ENCODE measurements around the gene EZH1.

The EZH1 gene

DNA sequence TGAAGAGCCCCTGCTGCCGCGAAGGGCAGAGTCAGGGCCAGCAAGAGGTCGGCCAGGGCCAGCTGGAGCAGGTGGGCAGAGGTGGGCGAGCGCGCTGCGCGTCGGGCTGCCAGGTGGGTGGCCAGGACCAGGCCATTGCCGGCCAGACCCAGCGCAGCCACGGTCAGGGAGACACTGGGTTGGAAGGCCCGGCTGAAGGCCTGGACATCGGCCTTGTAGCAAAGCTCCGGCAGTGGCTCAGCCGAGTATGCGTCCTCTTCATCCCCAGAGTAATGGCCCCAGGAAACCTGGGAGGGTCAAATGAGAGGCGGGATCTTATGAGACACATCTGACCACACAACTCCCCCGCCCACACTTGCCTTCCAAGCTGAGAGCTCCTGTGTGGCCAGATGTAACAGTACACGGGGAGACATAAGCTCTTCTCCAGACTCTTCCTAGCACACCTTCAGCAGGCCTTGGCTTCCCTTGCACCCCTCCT lies 64.5 kb downstream of the EZH1 start:
- no peak for DNase-seq

DNA sequence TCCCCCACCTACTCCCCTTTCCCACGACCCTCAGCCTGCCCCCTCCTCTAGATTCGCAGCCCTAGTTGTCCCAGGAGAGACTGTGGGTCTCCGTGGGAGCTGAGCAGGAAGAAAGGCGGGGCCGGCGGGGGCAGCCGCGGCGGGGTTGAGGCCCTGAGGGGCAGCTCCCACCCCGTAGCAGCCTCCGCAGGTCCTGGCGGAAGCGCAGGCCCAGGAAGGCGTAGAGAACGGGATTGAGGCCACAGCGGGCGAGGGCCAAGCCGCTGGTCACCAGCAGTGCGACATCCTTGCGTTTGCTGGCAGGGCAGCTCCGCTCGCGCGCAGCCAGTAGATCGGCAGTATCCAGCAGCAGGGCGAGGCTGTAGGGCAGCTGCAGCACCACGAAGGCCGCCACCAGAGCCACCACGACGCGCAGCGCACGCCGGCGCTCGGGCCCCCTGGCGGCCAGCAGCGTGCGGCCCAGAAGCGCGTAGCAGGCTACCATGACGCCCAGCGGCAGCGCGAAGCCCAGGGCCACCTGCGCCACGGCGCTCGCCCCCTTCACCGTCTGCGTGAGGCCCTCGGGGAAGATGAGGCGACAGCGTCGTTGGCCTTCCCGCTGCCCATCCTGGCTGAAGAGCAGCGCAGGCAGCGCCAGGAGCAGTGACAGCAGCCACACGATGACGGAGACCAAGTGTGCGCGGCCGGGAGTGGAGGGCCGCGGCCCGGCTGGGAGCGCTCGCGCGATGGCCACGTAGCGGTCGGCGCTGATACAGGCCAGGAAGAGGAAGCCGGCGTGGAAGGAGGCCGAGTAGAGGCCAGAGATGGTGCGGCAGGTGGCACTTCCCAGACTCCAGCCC lies 65.1 kb downstream of the EZH1 start:
- peak; percentile 84 for DNase-seq

DNA sequence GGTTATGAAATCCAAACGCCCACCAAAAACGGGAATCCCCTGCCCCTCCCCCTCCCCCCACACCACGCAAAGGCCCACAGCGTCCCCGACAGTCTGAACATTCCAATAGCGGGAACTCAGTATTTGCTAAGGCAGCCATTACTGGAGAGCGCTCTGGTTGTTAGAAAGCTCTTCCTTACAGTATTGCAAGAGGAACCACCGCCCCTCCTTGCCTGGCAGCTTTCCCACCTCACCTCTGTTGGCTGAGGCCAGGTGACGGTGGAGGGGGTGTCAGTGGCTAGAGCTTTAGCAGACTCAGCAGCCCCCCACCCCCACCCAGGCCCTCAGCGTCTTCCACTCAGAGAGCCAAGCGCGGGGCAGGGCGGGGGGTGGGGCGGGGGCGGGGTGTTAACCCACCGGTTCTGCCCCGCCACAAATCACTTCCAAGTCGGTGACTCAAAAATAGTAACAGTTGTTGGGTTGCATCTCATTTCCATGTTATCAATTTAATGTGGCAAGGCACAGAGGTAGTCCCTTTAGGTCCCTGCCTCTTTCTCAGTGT lies 65.8 kb downstream of the EZH1 start:
- peak; percentile 74 for DNase-seq

DNA sequence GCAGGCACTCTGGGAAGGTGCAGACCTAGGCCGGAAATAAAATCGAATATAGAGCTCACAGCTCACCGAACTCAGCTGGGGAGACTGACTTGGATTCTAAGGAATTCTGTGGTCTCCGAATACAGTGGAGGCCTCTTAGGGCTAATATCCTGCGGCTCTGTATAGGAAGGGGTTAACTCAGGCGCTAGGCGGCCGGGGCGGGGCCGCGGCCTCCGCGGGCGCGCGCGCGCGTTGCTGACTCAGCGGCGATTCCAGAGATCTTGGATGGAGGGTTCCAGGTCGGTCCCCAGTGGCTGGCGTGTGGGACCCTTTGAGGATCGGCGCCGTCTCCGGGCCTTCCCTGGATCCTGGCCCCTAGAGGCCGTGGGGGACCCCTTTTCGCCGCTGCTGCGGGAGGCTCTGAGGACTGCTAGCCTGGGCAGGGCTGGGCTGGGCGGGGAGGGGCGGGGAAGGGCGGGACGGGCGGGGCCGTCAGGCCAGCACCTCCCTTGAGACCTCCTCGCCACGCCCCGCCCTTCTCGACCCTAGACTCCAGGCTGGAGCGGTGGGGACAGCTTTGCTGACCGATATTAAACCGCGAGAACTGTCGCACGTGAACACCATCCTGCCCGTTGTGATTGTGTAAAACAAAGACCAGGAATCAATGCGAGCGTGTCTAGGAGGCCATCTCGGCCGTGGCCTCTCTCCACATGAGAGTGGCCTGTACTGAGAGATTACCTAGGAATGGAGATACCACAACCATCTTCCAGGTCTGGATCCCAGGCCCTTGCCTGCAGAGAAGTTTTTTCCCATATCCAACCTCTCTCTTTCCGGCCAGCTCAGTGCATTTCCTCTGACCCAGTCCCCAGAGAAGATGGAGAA lies 66.7 kb downstream of the EZH1 start:
- peak; percentile 91 for DNase-seq

DNA sequence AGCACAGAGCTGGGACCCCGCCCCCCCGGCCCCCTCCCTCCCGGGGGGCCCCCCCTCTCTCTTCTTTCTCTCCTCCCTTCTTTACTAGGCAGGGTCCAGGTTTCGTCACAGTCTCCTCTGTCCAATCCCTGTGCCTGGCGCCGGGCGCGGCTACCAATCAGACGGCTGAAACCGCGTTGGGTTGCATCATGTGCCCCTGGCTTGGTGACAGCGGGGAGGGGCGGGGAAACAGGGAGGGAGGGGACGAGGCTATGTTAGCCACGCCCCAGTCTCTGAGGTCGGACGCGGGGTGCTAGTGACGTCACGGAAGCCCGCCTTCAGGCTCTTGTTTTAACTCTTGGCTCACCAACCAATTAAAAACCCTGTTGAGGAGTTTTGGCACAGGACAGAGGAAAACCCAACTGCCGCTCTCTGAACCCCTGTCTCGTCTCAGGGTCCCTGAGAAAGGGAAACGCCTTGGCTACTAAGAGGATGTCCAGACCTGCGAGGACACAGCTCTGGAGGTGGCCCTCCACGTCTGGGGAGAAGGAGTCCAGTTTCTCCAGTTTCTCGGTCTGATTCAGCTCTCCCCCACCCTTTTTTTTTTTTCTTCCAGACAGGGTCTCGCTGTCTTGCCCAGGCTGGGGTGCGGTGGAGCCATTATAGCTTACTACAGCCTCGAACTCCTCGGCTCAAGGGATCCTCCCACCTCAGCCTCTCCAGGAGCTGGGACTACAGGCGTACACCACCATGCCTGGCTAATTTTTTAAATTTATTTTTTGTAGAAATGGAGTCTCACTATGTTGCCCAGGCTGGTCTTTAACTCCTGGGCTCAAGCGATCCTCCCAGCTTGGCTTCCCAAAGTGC lies 67.6 kb downstream of the EZH1 start:
- peak; percentile 100 for DNase-seq

DNA sequence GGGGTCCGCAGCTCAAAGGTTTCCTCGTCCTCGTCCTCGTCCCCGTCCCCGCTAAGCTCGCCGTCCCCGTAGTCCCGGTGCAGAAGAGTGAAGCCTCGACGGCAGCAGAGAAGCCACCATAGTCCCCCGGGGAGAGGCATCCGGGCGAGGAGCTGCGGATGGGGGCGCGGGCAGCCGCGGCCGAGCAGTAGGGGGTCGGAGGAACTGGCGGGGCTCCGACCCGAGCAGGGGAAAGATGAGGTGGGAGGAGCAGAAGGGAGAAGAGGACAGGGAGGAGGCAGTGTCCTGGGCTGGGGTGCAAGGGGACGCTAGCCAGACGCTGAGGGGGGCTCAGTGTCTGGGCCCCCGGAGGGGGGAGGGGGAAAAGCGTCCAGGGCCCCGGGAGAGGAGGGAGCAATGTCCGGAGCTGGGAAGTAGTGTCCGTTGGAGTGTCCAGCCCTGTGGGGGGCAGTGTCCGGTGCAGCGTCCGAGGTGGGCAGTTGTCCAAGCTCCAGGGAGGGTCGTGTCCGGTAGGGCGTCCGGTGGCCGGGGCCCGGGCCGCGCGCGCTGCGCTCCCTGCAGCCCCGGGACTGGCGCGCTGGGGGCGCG lies 68.3 kb downstream of the EZH1 start, which contains the start of gene PLEKHH3:
Gene PLEKHH3 (minus strand): TSS at position 571 of the 588 bp plus-strand sequence. CDS start 431 bp downstream, at position 140.
- no peak for DNase-seq

DNA sequence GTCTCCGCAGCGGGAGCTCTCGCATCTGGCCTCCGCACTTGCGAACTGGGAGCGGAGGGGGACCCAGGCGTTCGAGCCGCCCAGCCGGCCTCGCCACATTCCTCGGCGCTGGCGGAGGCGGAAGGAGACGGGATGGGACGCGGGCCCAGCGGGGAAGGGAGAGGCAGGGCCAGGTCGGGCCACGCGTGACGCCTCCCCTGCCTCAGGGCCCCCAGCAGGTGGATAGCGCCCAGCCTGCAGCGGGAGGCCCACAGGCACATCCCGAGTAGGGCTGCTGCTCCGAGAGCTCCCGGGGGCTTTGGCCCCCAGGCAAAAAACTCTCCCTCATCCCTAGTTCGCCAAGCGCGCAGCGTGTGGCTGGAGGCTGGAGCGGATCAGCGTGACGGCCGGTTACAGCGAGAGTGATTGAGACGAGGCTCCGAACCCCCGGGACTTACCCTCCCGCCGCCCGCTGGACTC lies 68.8 kb downstream of the EZH1 start:
- peak; percentile 68 for DNase-seq

DNA sequence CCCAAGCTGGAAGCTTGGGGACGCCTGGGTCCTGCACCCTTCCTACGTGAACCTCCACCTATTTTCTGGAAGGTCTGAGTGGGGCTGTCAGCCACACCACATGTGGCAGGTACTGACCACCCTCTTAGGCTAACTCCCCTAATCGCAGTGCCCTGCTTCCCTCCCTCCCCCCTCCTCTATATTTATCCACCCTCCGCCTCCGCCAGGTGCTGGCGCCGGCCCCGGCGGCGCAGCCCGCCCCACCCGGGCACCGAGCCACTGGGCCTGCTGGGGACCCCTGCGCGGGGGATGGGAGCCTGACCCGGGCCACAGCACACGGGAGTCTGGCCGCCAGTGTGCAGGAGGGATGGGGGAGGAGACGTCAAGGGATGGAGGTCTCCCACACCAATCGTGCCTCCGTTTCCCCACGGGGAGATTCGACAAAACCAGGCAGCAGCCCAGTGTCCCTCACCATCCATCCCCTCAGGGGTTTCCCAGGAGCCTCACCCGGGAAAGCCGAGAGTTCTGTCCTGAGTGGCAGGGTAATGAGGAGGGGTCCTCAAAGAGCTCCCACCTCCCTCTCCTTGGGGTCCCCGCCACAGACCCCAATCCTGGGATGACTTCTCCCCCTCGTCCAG lies 69.4 kb downstream of the EZH1 start:
- DNase-seq = no peak

DNA sequence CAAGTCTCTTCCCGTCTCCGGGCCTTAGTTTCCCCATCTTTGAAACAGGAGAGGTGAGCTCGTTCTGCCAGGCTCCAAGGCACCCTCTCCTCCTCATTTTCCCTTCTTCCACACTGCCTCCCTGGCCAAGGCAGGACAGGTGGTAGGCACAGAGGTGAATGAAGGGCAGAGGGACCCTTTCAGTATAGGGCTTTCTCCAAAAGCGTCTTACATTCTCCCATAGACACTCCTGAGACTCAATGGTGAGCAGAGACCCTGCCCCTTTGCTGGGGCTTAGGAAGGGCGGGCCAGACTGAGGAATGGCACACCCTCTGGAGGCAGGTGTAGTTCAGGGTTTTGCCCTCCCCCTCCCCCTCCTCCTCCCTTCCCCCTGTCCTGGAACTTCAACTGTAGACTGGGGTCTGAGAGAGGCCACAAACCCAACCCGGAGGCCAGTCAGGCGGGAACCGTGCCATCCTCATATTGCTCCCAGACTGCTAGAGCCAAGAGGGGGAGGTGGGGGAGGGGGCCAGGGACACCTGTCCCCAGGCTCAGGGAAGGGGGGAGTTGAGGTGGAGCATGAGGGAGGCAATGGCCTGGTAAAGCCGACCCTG lies 70.0 kb downstream of the EZH1 start:
- DNase-seq = no peak

DNA sequence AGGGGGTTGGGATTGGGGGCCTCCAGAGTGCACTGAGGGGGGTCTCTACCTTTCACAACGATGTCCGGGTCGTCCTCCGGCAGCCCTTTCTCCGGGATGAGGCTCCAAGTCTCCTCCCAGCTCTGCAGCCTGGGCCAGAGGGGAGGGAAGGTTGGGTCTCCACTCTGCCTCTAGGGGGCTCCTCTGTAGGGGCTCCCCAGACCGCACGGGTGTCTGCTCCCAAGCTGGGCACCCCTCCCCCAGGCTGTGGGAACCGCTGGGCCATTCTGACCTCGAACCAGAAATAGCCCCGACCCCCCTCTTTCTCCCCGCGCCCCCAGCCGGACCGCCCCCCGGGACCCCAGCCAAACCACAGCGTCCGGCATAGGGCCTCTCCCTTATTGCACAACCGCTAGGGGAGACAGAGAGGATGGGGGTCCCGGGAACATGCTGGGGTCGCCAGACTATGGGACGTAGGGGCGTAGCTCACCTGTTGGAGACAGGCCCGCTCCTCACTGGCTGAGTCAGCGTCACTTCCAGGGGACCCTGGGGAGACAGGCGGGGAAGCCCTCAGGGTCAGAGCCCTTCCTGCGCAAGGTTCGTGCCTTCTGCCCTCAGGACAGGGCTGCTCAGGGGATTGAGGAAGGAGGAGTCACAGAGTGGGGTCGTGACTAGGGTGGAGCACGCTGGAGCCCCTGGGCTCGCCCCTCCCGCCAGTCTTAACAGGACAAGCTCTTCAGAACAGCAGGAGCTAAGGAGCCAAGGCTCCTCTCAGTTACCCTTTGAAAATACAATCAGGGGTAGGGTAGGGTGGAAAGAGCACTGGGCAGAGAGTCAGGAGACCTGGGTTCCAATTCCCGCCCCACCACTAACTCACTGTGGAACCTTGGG lies 70.7 kb downstream of the EZH1 start:
- peak; percentile 76 for DNase-seq

DNA sequence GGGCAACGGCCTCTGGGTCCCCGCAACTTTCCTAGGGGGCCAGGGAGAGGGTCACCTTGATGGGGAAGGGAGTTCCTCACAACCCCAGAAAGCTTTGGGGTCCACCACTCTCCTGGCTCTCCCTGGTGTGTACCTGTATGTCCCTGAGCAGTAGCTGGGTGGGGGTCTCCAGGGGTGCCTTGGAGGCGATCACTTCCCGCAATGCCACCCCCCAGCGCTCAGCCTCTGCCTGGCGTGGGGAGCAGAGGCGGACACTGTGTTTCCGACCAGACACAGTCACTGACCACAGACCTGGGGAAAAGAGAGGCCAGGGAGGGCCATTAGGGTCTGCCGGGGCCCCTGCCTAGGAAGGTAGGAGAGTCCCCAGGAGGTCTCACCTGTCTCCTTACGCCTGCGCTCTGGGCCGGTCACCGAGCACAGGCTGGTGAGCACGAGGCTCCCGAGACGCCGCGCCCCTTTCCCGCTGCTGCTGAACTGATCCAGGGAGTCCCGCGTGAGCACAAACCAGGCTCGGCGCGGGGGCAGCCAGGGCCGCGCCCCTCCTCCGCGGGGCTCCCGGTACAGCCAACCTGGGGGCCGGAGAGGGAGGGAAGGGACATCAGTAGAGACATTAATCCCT lies 71.5 kb downstream of the EZH1 start:
- no peak for DNase-seq

DNA sequence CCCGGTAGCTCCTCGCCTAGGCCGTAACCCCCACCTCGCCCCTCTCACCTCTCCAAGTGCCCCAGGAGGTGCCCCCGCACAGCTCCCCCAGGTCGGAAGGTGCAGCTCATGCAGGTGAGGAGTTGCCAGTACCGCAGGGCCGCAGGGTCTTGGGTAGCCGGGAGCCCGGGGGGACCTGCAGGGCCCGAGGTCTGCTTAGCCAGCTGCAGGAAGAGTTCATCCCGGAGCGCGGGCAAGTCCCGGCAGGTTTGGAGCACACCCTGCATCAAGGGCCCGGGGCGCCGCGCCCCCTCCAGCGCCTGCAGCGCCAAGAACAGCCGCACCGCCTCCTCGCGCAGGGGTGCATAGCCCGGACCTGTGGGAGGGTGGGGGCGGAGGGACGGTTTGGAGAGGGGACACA lies 72.8 kb downstream of the EZH1 start:
- DNase-seq = no peak

DNA sequence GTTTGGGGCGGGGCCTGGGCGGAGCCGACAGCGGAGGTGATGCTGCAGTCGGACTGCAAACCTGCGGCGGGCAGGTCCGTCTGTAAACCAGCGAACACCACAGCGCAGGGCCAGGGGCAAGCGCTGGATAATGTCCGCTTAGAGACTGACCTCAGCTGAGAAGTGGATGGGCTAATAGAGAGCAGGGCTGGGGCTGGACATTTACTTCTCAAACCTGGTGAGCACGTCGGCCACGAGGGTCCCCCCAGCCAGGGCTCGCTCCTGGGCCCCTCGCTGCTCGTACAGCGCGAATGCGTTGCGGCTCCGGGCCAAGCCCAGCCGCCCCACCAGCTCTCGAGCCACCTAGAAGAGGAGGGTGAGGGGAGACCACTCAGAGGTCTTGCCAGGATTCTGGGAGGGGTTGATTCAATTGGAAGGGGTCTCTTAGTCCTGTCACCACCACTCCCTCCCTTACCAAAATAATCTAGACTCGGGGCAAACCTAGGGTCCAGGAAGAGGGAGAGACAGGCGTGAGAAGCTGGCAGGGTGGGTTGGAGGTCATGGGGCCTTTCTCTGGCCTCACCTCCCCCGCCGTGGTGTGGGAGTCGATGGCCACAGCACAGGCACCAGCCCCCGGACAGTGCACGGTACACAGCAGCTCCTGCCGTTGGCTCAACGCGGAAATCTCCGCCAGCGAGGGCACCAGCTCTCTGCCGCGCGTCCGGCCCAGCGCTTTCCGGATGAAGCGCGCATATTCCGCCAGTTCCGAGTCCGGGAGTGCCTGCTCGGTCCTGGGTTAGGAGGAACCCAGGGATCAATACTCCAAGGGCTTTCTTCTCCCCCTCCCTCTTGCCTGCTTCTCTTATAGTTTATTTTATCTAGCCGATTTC lies 73.8 kb downstream of the EZH1 start:
- DNase-seq = no peak

DNA sequence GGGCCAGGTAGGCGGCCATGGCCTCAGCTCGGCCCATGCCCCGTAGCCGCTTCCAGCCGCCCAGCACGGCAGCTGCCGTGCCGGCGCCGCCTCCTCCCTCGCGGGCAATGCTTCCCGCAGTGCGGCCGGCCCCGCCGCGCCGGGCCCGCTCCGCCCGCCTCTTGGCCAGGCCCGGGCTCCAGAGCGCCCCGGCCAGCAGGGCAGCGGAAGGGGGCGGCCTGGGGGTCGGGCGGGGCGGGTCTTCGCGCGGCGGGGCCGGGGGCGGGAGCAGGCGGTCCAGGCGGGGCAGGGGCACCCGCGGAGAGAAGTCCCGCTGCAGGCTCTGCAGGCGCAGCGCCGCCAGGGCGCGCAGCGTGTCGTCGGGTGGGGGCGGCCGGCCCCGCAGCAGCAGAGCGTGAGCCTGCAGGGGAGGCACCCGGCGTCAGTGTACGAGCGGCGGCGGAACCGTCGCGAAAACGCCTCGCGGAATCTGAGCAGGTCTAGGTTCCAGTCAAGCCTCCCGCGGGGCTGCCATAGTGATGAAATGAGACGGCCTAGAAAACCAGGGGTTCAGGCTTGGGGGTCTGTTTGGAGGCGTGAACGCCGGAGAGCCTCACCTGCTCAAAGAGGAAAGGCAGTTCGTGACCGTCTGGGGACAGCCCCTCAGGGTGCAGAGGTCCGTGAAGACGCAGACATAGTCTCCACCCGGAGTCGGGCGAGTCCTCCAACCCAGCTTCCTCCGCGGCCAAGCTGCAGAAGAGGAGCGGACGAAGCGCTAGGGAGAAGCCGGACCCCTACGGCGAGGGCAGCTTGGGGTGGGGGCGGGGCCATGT lies 74.7 kb downstream of the EZH1 start:
- DNase-seq = no peak

DNA sequence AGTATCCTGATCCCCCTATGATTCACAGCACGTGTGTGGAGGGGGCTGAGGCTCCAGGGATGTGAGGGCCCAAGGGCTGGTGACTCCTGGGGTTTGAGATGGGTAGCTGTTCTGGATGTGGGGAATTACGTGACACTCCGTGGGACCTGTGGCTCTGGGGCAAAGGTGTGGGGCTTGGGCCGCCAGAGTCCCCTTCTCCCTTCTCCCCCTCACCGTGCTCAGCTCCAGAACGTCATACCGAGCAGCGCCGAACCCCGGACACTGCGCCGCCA lies 75.2 kb downstream of the EZH1 start:
- no peak for DNase-seq

DNA sequence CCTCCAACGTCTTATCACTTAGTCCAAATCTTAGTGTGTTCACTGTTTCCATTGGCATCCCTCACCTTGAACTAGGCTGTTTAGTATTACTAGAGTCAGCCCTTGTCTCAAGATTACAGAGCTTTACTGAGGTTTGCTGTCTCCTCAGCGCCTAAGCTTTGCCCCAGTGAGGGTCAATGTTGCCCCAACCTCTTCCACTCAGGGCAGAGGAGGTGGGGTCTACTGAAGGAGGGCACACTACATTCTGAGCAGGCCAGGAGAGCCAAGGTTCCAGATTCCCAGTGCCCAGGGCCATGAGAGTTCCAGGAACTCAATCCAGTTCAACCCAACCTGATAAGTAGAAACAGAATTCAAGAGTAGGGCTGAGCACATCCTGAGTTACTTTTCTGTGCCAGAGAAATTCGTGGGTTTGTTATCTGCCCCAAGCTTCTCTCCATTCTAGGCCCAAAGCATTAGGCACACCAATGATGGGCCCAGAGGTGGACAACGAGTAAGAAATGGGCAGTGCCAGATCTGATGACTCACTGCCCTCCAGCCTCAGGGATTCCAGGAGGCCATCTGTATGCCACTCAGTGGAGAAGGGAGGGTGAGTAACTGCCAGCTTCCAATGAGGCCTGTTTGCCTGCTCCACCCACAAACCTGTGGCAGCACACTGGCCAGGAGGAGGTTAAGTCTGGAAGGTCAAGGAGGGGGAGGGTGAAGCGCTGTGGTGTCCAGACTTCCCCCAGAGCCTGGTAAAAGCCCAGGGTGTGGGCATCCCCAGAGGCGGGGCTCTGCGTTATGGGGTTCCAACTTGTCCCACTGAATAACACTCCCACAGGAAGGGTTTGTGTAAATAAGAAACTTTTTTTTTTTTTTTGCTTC lies 77.5 kb downstream of the EZH1 start:
- peak; percentile 35 for DNase-seq

DNA sequence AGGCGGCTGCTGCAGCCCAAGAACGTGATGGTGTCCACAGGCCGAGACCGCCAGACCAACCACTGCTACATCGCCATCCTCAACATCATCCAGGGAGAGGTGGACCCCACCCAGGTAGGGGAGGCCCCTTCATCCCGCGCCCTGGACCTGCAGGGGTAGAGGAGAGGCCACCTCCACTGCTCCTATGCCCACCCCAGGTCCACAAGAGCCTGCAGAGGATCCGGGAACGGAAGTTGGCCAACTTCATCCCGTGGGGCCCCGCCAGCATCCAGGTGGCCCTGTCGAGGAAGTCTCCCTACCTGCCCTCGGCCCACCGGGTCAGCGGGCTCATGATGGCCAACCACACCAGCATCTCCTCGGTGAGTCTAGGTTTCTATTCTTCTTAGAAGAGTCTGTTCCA lies 78.7 kb downstream of the EZH1 start:
- peak; percentile 10 for DNase-seq
